Fibroblast of villous mesenchyme (primary cell): Measurements from ENCODE around the gene USP12. TPM values are rescaled to one million over a fixed set of nuclear protein-coding genes. Genes with fewer than 3 reads are reported as not detected.
A peak's percentile ranks its signal among the peaks of the same experiment; 100 is the strongest.

Experiments used
- DNase-seq: peaks from one replicate; pipeline ENCODE4 v3.0.0-alpha.2; 2010; ENCODE audit warnings: low read depth
- H3K4me3 ChIP-seq: 2 replicates; pipeline ENCODE4 v1.5.1; 2011; ENCODE audit warnings: low read depth, mild to moderate bottlenecking, low read length
- CTCF ChIP-seq: IDR thresholded peaks from 2 replicates; pipeline ENCODE4 v1.5.1; 2012; ENCODE audit warnings: low read depth, mild to moderate bottlenecking, low read length; ENCODE audit not compliant: insufficient read depth
- total RNA-seq: library from RNA; depleted of rRNA; stranded (reverse); fragments of >200 nt; gene quantifications from 2 replicates; pipeline ENCODE4 v1.2.3, GENCODE V29; 2012

Gene USP12
- total RNA-seq, 1 donor = 19.0 TPM

GRCh38 chr13:27174766-27175455 is 3.3 kb upstream of the USP12 start:
- DNase-seq = peak; percentile 62
- no peak for TF ChIP-seq CTCF
- H3K4me3 ChIP-seq = no peak overlapping the region

- no peak for DNase-seq
Measured at GRCh38 chr13:27172495-27172842, 858 bp upstream of the USP12 start.

GRCh38 chr13:27171827-27172494 is 350 bp upstream of the USP12 start:
- peak; percentile 20 for TF ChIP-seq CTCF
- peak; percentile 91 for DNase-seq

More at GRCh38 chr13:27172495-27172842, 858 bp upstream of the USP12 start:
- H3K4me3 ChIP-seq = peak overlapping the region; percentile 69
- TF ChIP-seq CTCF = no peak

GRCh38 chr13:27170516-27171243 is 931 bp downstream of the USP12 start:
- no peak for DNase-seq
- peak overlapping the region; percentile 65 for H3K4me3 ChIP-seq
- no peak for TF ChIP-seq CTCF

More at GRCh38 chr13:27171827-27172494, 350 bp upstream of the USP12 start:
- H3K4me3 ChIP-seq = peak overlapping the region; percentile 69

- TF ChIP-seq CTCF = no peak
- DNase-seq = peak; percentile 73
Measured at GRCh38 chr13:27170221-27170515, 1.4 kb downstream of the USP12 start.

GRCh38 chr13:27168906-27169657 is 2.5 kb downstream of the USP12 start:
- DNase-seq = peak; percentile 14
- TF ChIP-seq CTCF = no peak
- peak overlapping the region; percentile 1 for H3K4me3 ChIP-seq

More at GRCh38 chr13:27170221-27170515, 1.4 kb downstream of the USP12 start:
- peak overlapping the region; percentile 65 for H3K4me3 ChIP-seq
